DND-41 (cell line): ENCODE results near the gene MUC5B.

Source experiments
- CTCF ChIP-seq: IDR thresholded peaks from 2 replicates; pipeline ENCODE4 v1.5.1; 2012; ENCODE audit warnings: borderline replicate concordance, low read length, moderate library complexity, mild to moderate bottlenecking; ENCODE audit not compliant: poor library complexity, severe bottlenecking; ENCODE audit errors: extremely low read depth
- EZH2 ChIP-seq: IDR thresholded peaks from 3 replicates; pipeline ENCODE4 v1.6.1; 2012; ENCODE audit warnings: borderline replicate concordance, low read depth, mild to moderate bottlenecking, moderate library complexity, low read length, inconsistent platforms; ENCODE audit not compliant: severe bottlenecking

GRCh38 chr11:1195682-1196515, 27.0 kb upstream of the MUC5B start:
- TF ChIP-seq EZH2: no peak
- TF ChIP-seq CTCF: no peak
